Measurements from ENCODE around the gene GPR148.

- no peak for TF ChIP-seq CTCF (IDR thresholded peaks at IDR 0.05 in 2 of 3, conservative IDR thresholded peaks at IDR 0.05 in 1 of 3; ENCODE audit: borderline replicate concordance in 1 of 3, insufficient read depth in 1 of 3, low read depth in 2 of 3, low read length in 2 of 3)
- TF ChIP-seq POLR2A (IDR thresholded peaks at IDR 0.05; ENCODE audit: borderline replicate concordance, extremely low read depth, insufficient read depth, insufficient read length): no peak
- TF ChIP-seq POLR2AphosphoS5 (IDR thresholded peaks at IDR 0.05; ENCODE audit: low read depth, low read length): no peak
- TF ChIP-seq EZH2 (IDR thresholded peaks at IDR 0.05): no peak
- TF ChIP-seq JUND (IDR thresholded peaks at IDR 0.05): no peak
Measured at GRCh38 chr2:130763405-130763804, 34.5 kb downstream of the GPR148 start.

Measured in HCT116 (cell line).